NB4 (cell line): ENCODE measurements around the gene HELZ.
A peak's percentile ranks its signal among the peaks of the same experiment; 100 is the strongest.
"Not testable (repeated sequence)": the region's sequence is repeated elsewhere in the genome, so short reads cannot be mapped to it uniquely, and the experiment has no call there.

ENCODE experiments used
- DNase-seq: peaks from one replicate; pipeline ENCODE4 v3.0.0; 2010; ENCODE audit warnings: low read depth
- H3K4me3 ChIP-seq: one replicate; pipeline ENCODE4 v1.5.1; 2011; ENCODE audit warnings: mild to moderate bottlenecking, low read depth, low read length, moderate library complexity
- CTCF ChIP-seq: IDR thresholded peaks from one replicate; pipeline ENCODE4 v1.5.1; 2012; ENCODE audit warnings: low read depth, low read length
- MAX ChIP-seq: IDR thresholded peaks from 2 replicates; pipeline ENCODE4 v1.6.1; 2011; ENCODE audit warnings: low read depth, low read length
- MYC ChIP-seq: IDR thresholded peaks from 2 replicates; pipeline ENCODE4 v1.6.1; 2011; ENCODE audit warnings: low read depth, low read length
- POLR2A ChIP-seq: IDR thresholded peaks from 2 replicates; pipeline ENCODE4 v1.6.1; 2011; ENCODE audit warnings: mild to moderate bottlenecking; ENCODE audit not compliant: insufficient read length; ENCODE audit errors: extremely low read depth

HELZ gene

GRCh38 chr17:67200727-67201301 lies 44.2 kb downstream of the HELZ start:
- DNase-seq = peak; percentile 14

GRCh38 chr17:67198131-67198530 lies 46.9 kb downstream of the HELZ start:
- TF ChIP-seq MYC = no peak
- no peak for TF ChIP-seq POLR2A
- TF ChIP-seq MAX = no peak
- no peak for TF ChIP-seq CTCF
- H3K4me3 ChIP-seq = no peak overlapping the region
- no peak for DNase-seq

More at GRCh38 chr17:67200727-67201301, 44.2 kb downstream of the HELZ start:
- TF ChIP-seq POLR2A = no peak
- TF ChIP-seq CTCF = peak; percentile 43
- no peak for TF ChIP-seq MYC
- no peak for TF ChIP-seq MAX
- H3K4me3 ChIP-seq = no peak overlapping the region

GRCh38 chr17:67197023-67197422 lies 48.0 kb downstream of the HELZ start:
- not testable (repeated sequence) for DNase-seq, H3K4me3 ChIP-seq

- no peak overlapping the region for H3K4me3 ChIP-seq
- no peak for TF ChIP-seq MYC
- no peak for TF ChIP-seq CTCF
- no peak for TF ChIP-seq MAX
- no peak for TF ChIP-seq POLR2A
- no peak for DNase-seq
Observed at GRCh38 chr17:67196422-67196821, 48.6 kb downstream of the HELZ start.

GRCh38 chr17:67194134-67194533 lies 50.9 kb downstream of the HELZ start:
- no peak for TF ChIP-seq CTCF
- TF ChIP-seq POLR2A = no peak
- no peak for TF ChIP-seq MAX
- TF ChIP-seq MYC = no peak
- DNase-seq = no peak
- H3K4me3 ChIP-seq = no peak overlapping the region

GRCh38 chr17:67187927-67188326 lies 57.1 kb downstream of the HELZ start:
- no peak overlapping the region for H3K4me3 ChIP-seq
- DNase-seq = no peak
- TF ChIP-seq MAX = no peak
- no peak for TF ChIP-seq MYC
- no peak for TF ChIP-seq POLR2A
- TF ChIP-seq CTCF = no peak
